H9 (cell line): ENCODE data around the gene ITM2C. TPM values are rescaled to one million over a fixed set of nuclear protein-coding genes. Genes with fewer than 3 reads are reported as not detected.

Experiments
- DNase-seq: peaks from one replicate; pipeline ENCODE4 v3.0.0-alpha.2; 2017
- H2AFZ ChIP-seq: one replicate; pipeline ENCODE4 v1.6.1; 2013; ENCODE audit warnings: mild to moderate bottlenecking, low read length, control low read depth, moderate library complexity
- H2AK5ac ChIP-seq: 2 replicates; pipeline ENCODE4 v1.6.1; 2013; ENCODE audit warnings: low read length, control low read depth, mixed read lengths; ENCODE audit not compliant: insufficient read length
- H2BK120ac ChIP-seq: one replicate; pipeline ENCODE4 v1.6.1; 2013; ENCODE audit warnings: low read depth, mild to moderate bottlenecking, low read length, control low read depth, inconsistent platforms; ENCODE audit not compliant: poor library complexity, severe bottlenecking
- H2BK12ac ChIP-seq: 2 replicates; pipeline ENCODE4 v1.6.1; 2013; ENCODE audit warnings: low read length, control low read depth, mixed read lengths, low read depth; ENCODE audit not compliant: insufficient read length
- H2BK15ac ChIP-seq: 2 replicates; pipeline ENCODE4 v1.6.1; 2013; ENCODE audit warnings: low read depth, low read length, control low read depth
- H2BK20ac ChIP-seq: one replicate; pipeline ENCODE4 v1.6.1; 2013; ENCODE audit warnings: low read depth, mild to moderate bottlenecking, low read length, control low read depth, inconsistent platforms; ENCODE audit not compliant: poor library complexity, severe bottlenecking
- H2BK5ac ChIP-seq: 2 replicates; pipeline ENCODE4 v1.6.1; 2013; ENCODE audit warnings: low read length, control low read depth, mixed read lengths; ENCODE audit not compliant: insufficient read length
- H3K14ac ChIP-seq: 2 replicates; pipeline ENCODE4 v1.6.1; 2013; ENCODE audit warnings: low read length, control low read depth; ENCODE audit not compliant: insufficient read depth
- H3K18ac ChIP-seq: 2 replicates; pipeline ENCODE4 v1.6.1; 2013; ENCODE audit warnings: low read depth, mild to moderate bottlenecking, mixed read lengths, low read length, control low read depth; ENCODE audit not compliant: insufficient read length
- H3K23ac ChIP-seq: 2 replicates; pipeline ENCODE4 v1.6.1; 2013; ENCODE audit warnings: low read length, control low read depth, mixed read lengths, low read depth; ENCODE audit not compliant: insufficient read length
- H3K23me2 ChIP-seq: 2 replicates; pipeline ENCODE4 v1.6.1; 2013; ENCODE audit warnings: low read depth, mild to moderate bottlenecking, mixed read lengths, low read length, control low read depth; ENCODE audit not compliant: insufficient read length, poor library complexity, severe bottlenecking
- H3K27ac ChIP-seq: 2 replicates; pipeline ENCODE4 v1.5.1; 2013; ENCODE audit warnings: low read length, control low read depth, mixed read lengths, low read depth; ENCODE audit not compliant: insufficient read length
- H3K27me3 ChIP-seq: 2 replicates; pipeline ENCODE4 v1.6.1; 2013; ENCODE audit warnings: low read length, control low read depth, inconsistent platforms; ENCODE audit not compliant: insufficient read depth
- H3K4ac ChIP-seq: 2 replicates; pipeline ENCODE4 v1.6.1; 2013; ENCODE audit warnings: low read depth, mild to moderate bottlenecking, control low read depth, inconsistent platforms, low read length, moderate library complexity
- H3K4me1 ChIP-seq: 2 replicates; pipeline ENCODE4 v1.6.1; 2013; ENCODE audit warnings: low read length, control low read depth, inconsistent platforms; ENCODE audit not compliant: insufficient read depth
- H3K4me2 ChIP-seq: 2 replicates; pipeline ENCODE4 v1.6.1; 2013; ENCODE audit warnings: low read length, control low read depth, mixed read lengths; ENCODE audit not compliant: insufficient read length, insufficient read depth
- H3K56ac ChIP-seq: 2 replicates; pipeline ENCODE4 v1.6.1; 2013; ENCODE audit warnings: low read depth, mild to moderate bottlenecking, mixed read lengths, low read length, control low read depth; ENCODE audit not compliant: insufficient read length
- H3K79me1 ChIP-seq: 2 replicates; pipeline ENCODE4 v1.6.1; 2013; ENCODE audit warnings: low read depth, mild to moderate bottlenecking, moderate library complexity, low read length, control low read depth, inconsistent platforms; ENCODE audit not compliant: insufficient read depth, poor library complexity, severe bottlenecking
- H3K79me2 ChIP-seq: 2 replicates; pipeline ENCODE4 v1.6.1; 2013; ENCODE audit warnings: low read length, control low read depth, inconsistent platforms; ENCODE audit not compliant: insufficient read depth
- H3K9ac ChIP-seq: 2 replicates; pipeline ENCODE4 v1.6.1; 2013; ENCODE audit warnings: low read length, control low read depth, mixed read lengths; ENCODE audit not compliant: insufficient read length; ENCODE audit errors: extremely low read depth
- H3K9me3 ChIP-seq: one replicate; pipeline ENCODE4 v1.6.1; 2013; ENCODE audit warnings: low read depth, low read length, inconsistent platforms; ENCODE audit not compliant: control insufficient read depth
- H3T11ph ChIP-seq: one replicate; pipeline ENCODE4 v1.6.1; 2013; ENCODE audit warnings: mild to moderate bottlenecking, low read length, control low read depth, inconsistent platforms
- H4K20me1 ChIP-seq: one replicate; pipeline ENCODE4 v1.6.1; 2013; ENCODE audit not compliant: control insufficient read depth, insufficient read length, insufficient read depth
- H4K5ac ChIP-seq: 2 replicates; pipeline ENCODE4 v1.6.1; 2013; ENCODE audit warnings: low read depth, mild to moderate bottlenecking, mixed read lengths, low read length, control low read depth; ENCODE audit not compliant: insufficient read length
- H4K8ac ChIP-seq: replicated peaks from 2 replicates; pipeline ENCODE4 v1.6.1; 2013; ENCODE audit warnings: low read length, control low read depth, mixed read lengths, low read depth; ENCODE audit not compliant: insufficient read length
- H4K91ac ChIP-seq: 2 replicates; pipeline ENCODE4 v1.6.1; 2013; ENCODE audit warnings: low read depth, mild to moderate bottlenecking, moderate library complexity, mixed read lengths, low read length, control low read depth; ENCODE audit not compliant: insufficient read length
- H3K27ac Mint-ChIP-seq, 3 experiments: 2 replicates in 2 of 3; 3 replicates in 1 of 3; pipeline ENCODE4 v1.8.0; 2020 to 2021; ENCODE audit warnings: mixed read lengths in 3 of 3, mild to moderate bottlenecking in 1 of 3, moderate library complexity in 1 of 3
- H3K27me3 Mint-ChIP-seq: 2 replicates; pipeline ENCODE4 v1.8.0; 2021; ENCODE audit warnings: low read depth, mild to moderate bottlenecking, moderate library complexity, mixed read lengths
- H3K36me3 Mint-ChIP-seq, 3 experiments: 2 replicates in 2 of 3; 3 replicates in 1 of 3; pipeline ENCODE4 v1.8.0; 2020 to 2021; ENCODE audit warnings: low read depth in 3 of 3, mixed read lengths in 3 of 3; ENCODE audit not compliant: insufficient read depth in 1 of 3
- H3K4me1 Mint-ChIP-seq, 2 experiments: 2 replicates each; pipeline ENCODE4 v1.8.0; 2020; ENCODE audit warnings: mixed read lengths in 2 of 2
- H3K4me3 Mint-ChIP-seq, 2 experiments: 2 replicates in 1 of 2; 3 replicates in 1 of 2; pipeline ENCODE4 v1.8.0; 2020 to 2021; ENCODE audit warnings: mild to moderate bottlenecking in 2 of 2, mixed read lengths in 2 of 2, moderate library complexity in 1 of 2
- H3K9me3 Mint-ChIP-seq, 2 experiments: 2 replicates in 1 of 2; 3 replicates in 1 of 2; pipeline ENCODE4 v1.8.0; 2020; ENCODE audit warnings: mild to moderate bottlenecking in 2 of 2, mixed read lengths in 2 of 2, moderate library complexity in 1 of 2
- WGBS: extraction: QIAGEN DNeasy Blood & Tissue Kit; methylation state at CpG from one replicate; pipeline ENCODE4 v1.1.7; 2013; ENCODE audit warnings: missing lambda C conversion rate, low lambda C conversion rate, mixed read lengths; ENCODE audit not compliant: insufficient read length; ENCODE audit errors: extremely low coverage; 5-methylcytosine and 5-hydroxymethylcytosine counted together
- total RNA-seq: library from RNA; stranded (reverse); gene quantifications from 2 replicates; pipeline ENCODE4 v1.2.1, GENCODE V29; 2021
- TF ChIP-seq, protein P1 (sequence below): fragments of 200-600 bp; sonication (generic); conservative IDR thresholded peaks from 3 replicates; pipeline ENCODE4 v1.8.0; 2021; ENCODE audit warnings: antibody characterized with exemption, mild to moderate bottlenecking

ITM2C gene
- total RNA-seq, 1 experiment from 2014 or later = 297 TPM

DNA sequence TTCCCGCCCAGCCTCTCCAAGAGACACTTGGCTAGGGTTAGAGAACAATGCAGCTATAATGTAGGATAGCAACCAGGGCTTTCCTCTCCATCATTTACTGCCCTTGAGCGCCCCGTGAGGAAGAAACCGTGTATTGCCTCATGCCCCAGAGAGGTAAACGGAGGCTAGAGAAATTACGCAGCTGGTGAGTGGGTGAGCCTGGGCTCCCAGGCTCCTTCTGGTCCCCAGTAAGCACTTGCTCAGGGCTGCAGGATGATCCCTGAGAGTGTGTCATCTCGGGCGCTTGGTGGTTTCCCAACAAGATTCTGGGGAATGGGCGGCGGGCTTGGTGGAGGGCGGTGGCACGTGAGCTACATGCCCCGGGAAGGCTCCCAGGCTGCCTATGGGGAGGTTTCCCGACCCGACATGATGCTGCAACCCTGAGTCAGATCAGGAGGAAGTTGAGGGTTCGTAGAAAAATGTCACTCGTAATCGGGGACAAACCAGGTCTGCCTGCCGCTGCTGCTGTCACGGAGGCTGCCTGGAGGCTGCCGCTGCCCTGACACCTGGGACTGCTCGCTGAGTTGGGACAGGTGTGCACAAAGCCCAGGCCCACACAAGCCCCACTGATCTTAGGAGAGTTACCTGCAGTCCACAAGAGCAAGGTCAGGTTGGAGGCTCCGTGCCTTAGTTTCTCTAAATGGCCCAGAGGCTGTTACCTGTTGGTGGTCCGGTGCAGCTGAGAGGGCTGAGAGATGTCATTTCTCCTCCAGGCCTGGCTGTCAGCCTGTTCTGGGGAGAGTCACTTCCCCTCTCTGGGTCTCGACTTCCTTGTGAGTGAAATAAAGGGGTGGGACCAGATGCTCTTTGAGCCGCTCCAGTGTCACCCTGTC lies 60.0 kb downstream of the ITM2C start, which contains the start of gene GPR55:
GPR55 (minus strand) TSS at position 773 of the 872 bp plus-strand sequence. CDS start 14,280 bp downstream, outside the sequence.
- Histone ChIP-seq H3K4me1 (no peaks in the 10 kb centered on the region), H3K27me3 (no peaks in the 10 kb centered on the region), H3K4me2 (no peak within 1 kb of the TSS), H4K91ac (no peak within 1 kb of the TSS), H3K27ac (no peak within 1 kb of the TSS), H4K20me1 (no peaks in the 10 kb centered on the region), H3K4ac (no peak within 1 kb of the TSS), H2BK120ac (no peak within 1 kb of the TSS), H3T11ph (no peak within 1 kb of the TSS), H2AK5ac (no peak within 1 kb of the TSS), H3K79me2 (no peaks in the 10 kb centered on the region), H3K14ac (no peak within 1 kb of the TSS), H3K23me2 (no peaks in the 10 kb centered on the region), H2BK5ac (no peak within 1 kb of the TSS), H2BK12ac (no peak within 1 kb of the TSS), H3K56ac (no peak within 1 kb of the TSS), H4K8ac (no peak within 1 kb of the TSS), H2BK15ac (no peak within 1 kb of the TSS), H2AFZ (no peak within 1 kb of the TSS), H3K9ac (no peak within 1 kb of the TSS), H3K9me3 (no peaks in the 10 kb centered on the region), H3K79me1 (no peaks in the 10 kb centered on the region), H3K23ac (no peak within 1 kb of the TSS), H4K5ac (no peak within 1 kb of the TSS), H3K18ac (no peak within 1 kb of the TSS), H2BK20ac (no peak within 1 kb of the TSS)
- H3K27me3 Mint-ChIP-seq = peaks cover 4% of the 10 kb centered on the region
- TF ChIP-seq, protein P1, sequence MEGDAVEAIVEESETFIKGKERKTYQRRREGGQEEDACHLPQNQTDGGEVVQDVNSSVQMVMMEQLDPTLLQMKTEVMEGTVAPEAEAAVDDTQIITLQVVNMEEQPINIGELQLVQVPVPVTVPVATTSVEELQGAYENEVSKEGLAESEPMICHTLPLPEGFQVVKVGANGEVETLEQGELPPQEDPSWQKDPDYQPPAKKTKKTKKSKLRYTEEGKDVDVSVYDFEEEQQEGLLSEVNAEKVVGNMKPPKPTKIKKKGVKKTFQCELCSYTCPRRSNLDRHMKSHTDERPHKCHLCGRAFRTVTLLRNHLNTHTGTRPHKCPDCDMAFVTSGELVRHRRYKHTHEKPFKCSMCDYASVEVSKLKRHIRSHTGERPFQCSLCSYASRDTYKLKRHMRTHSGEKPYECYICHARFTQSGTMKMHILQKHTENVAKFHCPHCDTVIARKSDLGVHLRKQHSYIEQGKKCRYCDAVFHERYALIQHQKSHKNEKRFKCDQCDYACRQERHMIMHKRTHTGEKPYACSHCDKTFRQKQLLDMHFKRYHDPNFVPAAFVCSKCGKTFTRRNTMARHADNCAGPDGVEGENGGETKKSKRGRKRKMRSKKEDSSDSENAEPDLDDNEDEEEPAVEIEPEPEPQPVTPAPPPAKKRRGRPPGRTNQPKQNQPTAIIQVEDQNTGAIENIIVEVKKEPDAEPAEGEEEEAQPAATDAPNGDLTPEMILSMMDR = peak; percentile 76
- H3K9me3 Mint-ChIP-seq = no peaks in the 10 kb centered on the region
- peak; percentile 69 for DNase-seq
- no peak within 1 kb of the TSS for H3K4me3 Mint-ChIP-seq
- no CpG with 5 or more reads among the region's 26 CpGs for WGBS
- H3K27ac Mint-ChIP-seq = no peak within 1 kb of the TSS; a peak in 1 of 7 replicates
- peaks cover 0 to 3% of the 10 kb centered on the region in 2 experiments; a peak in 3 of 4 replicates for H3K4me1 Mint-ChIP-seq
- no peaks in the 10 kb centered on the region; a peak in 1 of 7 replicates for H3K36me3 Mint-ChIP-seq
